ENCODE data around the gene STIP1. TPM values are rescaled to one million over a fixed set of nuclear protein-coding genes. Genes with fewer than 3 reads are reported as not detected.

Gene STIP1
- total RNA-seq, 1 donor from 2014 or later: 206 TPM

DNA sequence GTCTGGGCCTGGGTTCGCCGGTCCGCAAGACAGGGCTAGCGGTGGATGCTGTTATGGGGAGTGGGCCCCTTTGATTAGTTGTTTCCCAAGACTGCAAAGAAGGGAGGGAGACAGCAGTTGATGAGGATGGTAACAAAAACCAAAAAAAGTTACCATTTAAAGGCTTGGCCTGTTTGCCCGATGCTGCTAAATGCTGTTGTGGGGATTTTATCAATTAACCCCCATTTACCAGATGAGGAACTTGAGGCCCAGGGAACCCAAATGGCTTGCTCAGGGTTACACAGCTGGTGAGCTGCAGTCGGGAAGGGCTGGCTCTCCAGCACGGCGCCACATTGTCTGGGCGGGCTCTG lies 36.7 kb downstream of the STIP1 start:
- Mint-ChIP-seq H3K4me3 (no peak overlapping the region), H3K27ac (no peak overlapping the region), H3K4me1 (ENCODE audit: unreplicated experiment) (peaks cover 4% of the 10 kb centered on the region), H3K27me3 (no peaks in the 10 kb centered on the region), H3K36me3 (no peaks in the 10 kb centered on the region), H3K9me3 (no peaks in the 10 kb centered on the region)
- DNase-seq (ENCODE audit: extremely low spot score, unreplicated experiment): no peak
- TF ChIP-seq, protein P1, sequence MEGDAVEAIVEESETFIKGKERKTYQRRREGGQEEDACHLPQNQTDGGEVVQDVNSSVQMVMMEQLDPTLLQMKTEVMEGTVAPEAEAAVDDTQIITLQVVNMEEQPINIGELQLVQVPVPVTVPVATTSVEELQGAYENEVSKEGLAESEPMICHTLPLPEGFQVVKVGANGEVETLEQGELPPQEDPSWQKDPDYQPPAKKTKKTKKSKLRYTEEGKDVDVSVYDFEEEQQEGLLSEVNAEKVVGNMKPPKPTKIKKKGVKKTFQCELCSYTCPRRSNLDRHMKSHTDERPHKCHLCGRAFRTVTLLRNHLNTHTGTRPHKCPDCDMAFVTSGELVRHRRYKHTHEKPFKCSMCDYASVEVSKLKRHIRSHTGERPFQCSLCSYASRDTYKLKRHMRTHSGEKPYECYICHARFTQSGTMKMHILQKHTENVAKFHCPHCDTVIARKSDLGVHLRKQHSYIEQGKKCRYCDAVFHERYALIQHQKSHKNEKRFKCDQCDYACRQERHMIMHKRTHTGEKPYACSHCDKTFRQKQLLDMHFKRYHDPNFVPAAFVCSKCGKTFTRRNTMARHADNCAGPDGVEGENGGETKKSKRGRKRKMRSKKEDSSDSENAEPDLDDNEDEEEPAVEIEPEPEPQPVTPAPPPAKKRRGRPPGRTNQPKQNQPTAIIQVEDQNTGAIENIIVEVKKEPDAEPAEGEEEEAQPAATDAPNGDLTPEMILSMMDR (conservative IDR thresholded peaks at IDR 0.05): no peak

DNA sequence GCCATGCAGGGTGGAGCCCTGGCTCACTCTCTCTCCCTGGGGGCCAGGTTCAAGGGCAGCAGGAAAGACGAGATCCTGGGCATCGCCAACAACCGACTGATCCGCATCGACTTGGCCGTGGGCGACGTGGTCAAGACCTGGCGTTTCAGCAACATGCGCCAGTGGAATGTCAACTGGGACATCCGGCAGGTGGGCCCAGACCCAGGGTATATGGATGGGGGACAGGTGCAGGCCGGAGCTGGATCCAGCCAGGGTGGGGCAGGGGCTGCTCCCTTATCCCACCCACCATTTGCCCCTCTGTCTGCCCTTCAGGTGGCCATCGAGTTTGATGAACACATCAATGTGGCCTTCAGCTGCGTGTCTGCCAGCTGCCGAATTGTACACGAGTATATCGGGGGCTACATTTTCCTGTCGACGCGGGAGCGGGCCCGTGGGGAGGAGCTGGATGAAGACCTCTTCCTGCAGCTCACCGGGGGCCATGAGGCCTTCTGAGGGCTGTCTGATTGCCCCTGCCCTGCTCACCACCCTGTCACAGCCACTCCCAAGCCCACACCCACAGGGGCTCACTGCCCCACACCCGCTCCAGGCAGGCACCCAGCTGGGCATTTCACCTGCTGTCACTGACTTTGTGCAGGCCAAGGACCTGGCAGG lies 37.2 kb downstream of the STIP1 start:
- Mint-ChIP-seq H3K4me3 (no peak overlapping the region), H3K9me3 (no peaks in the 10 kb centered on the region), H3K27me3 (no peaks in the 10 kb centered on the region), H3K4me1 (ENCODE audit: unreplicated experiment) (peaks cover 4% of the 10 kb centered on the region), H3K36me3 (no peaks in the 10 kb centered on the region), H3K27ac (no peak overlapping the region)
- TF ChIP-seq, protein P1 (conservative IDR thresholded peaks at IDR 0.05): no peak
- DNase-seq (ENCODE audit: extremely low spot score, unreplicated experiment): no peak

DNA sequence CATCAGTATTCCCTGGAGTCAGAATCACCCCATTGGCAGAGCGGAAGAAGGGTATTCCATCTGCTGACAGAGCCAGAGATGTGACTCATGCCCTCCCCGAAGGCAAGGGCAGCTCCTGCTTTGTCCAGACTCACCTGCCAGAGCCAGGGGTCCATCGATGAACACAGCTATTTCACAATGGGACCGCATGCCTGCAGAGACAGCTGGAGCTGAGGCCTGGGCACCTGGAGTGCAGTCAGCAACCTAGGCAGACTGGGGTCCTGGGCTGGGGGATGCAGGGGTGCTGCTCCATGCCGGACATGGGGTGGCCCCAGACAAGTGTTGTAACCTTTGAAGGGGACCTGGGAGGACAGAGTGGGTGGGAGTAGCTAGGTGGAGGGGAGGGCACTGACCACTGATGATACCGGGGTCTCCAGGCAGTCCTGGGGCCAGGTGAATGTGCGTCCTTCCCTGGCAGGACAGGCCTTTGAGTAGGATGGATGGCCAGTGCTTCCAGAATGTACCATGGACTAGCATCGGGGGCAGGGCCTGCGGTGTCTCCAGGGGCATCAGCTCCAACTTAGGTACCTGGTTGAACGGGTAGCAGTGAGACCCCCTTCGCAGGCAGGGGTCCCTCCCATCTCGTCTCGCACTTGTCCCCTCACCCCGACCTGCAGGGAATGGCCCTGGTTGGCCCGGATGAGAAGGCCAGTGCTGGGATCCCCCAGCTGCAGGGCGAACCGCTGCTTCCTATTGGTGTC lies 38.4 kb downstream of the STIP1 start:
- Mint-ChIP-seq H3K27ac (no peak overlapping the region), H3K36me3 (no peaks in the 10 kb centered on the region), H3K4me3 (peak overlapping the region; percentile 90), H3K27me3 (no peaks in the 10 kb centered on the region), H3K4me1 (ENCODE audit: unreplicated experiment) (peaks cover 4% of the 10 kb centered on the region), H3K9me3 (no peaks in the 10 kb centered on the region)
- TF ChIP-seq, protein P1 (conservative IDR thresholded peaks at IDR 0.05): no peak
- no peak for DNase-seq (ENCODE audit: extremely low spot score, unreplicated experiment)

DNA sequence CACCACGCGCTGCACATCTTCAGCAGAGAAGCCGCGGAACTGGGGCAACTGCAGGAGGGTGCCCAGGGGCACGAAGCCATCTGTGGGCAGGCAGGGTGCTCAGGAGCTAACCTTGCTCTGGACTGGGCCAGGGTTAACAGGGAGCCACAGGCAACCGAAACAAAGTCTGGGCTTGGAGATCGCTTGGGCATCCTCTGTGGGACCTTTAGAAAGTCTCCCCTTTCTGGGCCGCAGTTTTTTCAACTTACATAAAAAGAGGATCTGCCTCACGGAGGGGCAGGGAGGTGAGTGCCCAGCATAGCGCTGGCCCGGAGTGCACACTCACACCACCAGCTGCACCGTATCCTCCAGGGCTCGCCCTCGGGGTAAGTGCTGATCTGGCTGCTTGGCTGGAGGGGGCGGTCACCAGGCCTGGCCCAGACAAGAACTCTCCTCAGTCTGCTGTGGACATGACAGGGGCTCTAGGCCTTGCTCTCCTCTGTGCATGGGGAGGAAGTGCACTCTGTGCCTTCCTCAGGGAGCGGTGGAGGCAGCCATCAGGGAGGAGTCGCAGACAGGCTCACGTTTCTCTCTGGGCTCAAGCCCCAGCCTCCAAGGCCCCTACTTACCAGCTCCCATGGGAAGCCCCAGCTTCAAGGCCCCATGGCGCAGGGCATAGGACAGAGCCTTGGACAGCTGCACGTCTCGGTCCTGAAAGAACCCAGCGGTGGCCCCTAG lies 39.1 kb downstream of the STIP1 start:
- no peak for DNase-seq (ENCODE audit: extremely low spot score, unreplicated experiment)
- no peak overlapping the region for H3K27ac Mint-ChIP-seq
- no peaks in the 10 kb centered on the region for H3K36me3 Mint-ChIP-seq
- TF ChIP-seq, protein P1 (conservative IDR thresholded peaks at IDR 0.05): no peak
- H3K27me3 Mint-ChIP-seq: no peaks in the 10 kb centered on the region
- peak overlapping the region; percentile 90 for H3K4me3 Mint-ChIP-seq
- no peaks in the 10 kb centered on the region for H3K9me3 Mint-ChIP-seq
- H3K4me1 Mint-ChIP-seq (ENCODE audit: unreplicated experiment): peaks cover 4% of the 10 kb centered on the region

DNA sequence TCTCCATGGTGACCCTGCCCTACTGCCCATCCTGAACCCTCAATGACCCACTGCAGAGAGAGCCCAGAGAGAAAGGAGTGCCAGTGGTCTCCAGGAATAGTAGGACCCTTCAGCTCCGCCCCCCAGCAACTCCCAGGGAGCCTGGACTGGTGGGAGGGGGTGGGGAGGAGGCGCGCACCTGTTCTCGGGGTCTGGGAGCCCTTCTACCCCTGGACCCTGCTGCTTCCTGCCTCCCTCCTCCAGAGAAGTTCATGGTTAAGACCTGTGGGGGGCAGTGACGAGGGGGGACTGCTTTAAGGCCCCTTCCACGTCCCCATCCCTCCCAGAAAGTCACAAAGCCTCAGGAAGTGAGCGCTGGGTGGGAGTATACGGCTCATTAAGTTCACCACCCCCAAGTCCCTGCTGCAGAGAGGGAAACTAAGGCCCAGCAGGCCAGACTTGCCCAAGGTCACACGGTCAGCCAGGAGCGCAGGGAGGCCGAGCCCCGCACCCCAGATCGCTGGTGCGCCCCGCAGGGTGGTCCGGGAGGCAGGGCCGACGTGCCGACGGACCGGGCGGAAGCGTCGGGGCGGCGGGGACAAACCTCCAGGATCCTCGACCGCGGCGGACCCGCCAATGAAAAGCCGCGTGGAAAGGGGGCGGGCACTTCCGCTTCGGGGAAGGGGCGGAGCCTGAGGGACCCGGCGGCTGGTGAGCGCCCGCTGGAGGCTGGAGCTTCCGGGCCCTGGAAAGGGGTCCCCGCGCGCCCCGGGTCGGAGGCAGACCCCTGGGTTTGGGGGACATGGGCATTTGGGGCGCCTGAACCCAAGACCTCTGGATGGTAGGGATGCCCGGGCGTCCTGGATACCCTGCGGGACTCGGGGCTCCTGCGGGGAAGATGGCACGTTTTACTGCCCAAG lies 39.9 kb downstream of the STIP1 start, which contains the start of the genes NUDT22 and TRPT1:
Gene NUDT22 (plus strand): TSS at position 667 of the 899 bp plus-strand sequence. CDS start 379 bp downstream, outside the sequence.
Gene TRPT1 (minus strand): TSS at position 579 of the 899 bp plus-strand sequence. CDS start 326 bp downstream, at position 253.
- Mint-ChIP-seq H3K27ac (peak within 1 kb of the TSS; percentile 72), H3K36me3 (no peaks in the 10 kb centered on the region), H3K9me3 (no peaks in the 10 kb centered on the region), H3K4me3 (peak within 1 kb of the TSS; percentile 90), H3K27me3 (no peaks in the 10 kb centered on the region), H3K4me1 (ENCODE audit: unreplicated experiment) (peaks cover 5% of the 10 kb centered on the region)
- TF ChIP-seq, protein P1 (conservative IDR thresholded peaks at IDR 0.05): peak; percentile 46
- peak; percentile 93 for DNase-seq (ENCODE audit: extremely low spot score, unreplicated experiment)

All from type B pancreatic cell (in vitro differentiated cells).